GM12875 (cell line): Measurements from ENCODE around the gene SELENOO.

Experiments
- H3K4me3 ChIP-seq: one replicate; pipeline ENCODE4 v1.5.1; 2011; ENCODE audit warnings: low read depth, low read length, control low read depth
- CTCF ChIP-seq: IDR thresholded peaks from 2 replicates; pipeline ENCODE4 v1.5.1; 2011; ENCODE audit warnings: low read depth, mild to moderate bottlenecking, control low read depth, inconsistent platforms, low read length, moderate library complexity, borderline replicate concordance; ENCODE audit not compliant: insufficient read depth

SELENOO gene

GRCh38 chr22:50200461-50201190 is at the start of gene SELENOO:
SELENOO (plus strand) TSS chr22:50201011; CDS start chr22:50201037, 26 bp downstream.
- TF ChIP-seq CTCF, result no peak
- peak within 1 kb of the TSS; percentile 75 for H3K4me3 ChIP-seq

- TF ChIP-seq CTCF, result no peak
- no peak overlapping the region for H3K4me3 ChIP-seq
These were observed 49.0 kb upstream of the SELENOO start for GRCh38 chr22:50151571-50152537.

- H3K4me3 ChIP-seq, result no peak overlapping the region
- TF ChIP-seq CTCF, result no peak
These were observed 47.6 kb upstream of the SELENOO start for GRCh38 chr22:50153056-50153755.

- no peak for TF ChIP-seq CTCF
- no peak overlapping the region for H3K4me3 ChIP-seq
These were observed 47.1 kb upstream of the SELENOO start for GRCh38 chr22:50153756-50154140.

- TF ChIP-seq CTCF, result no peak
- no peak overlapping the region for H3K4me3 ChIP-seq
These were observed 43.0 kb upstream of the SELENOO start for GRCh38 chr22:50157709-50158375.

- no peak for TF ChIP-seq CTCF
- no peak overlapping the region for H3K4me3 ChIP-seq
These were observed 39.9 kb upstream of the SELENOO start for GRCh38 chr22:50160947-50161346.
